22Rv1 (cell line): ENCODE results near the gene CTNND2.

Experiments used
- CTCF ChIP-seq: fragments of 450-650 bp; IDR thresholded peaks from 2 replicates; pipeline ENCODE4 v1.5.1; 2017; ENCODE audit warnings: mild to moderate bottlenecking
- ZFX ChIP-seq: fragments of 450-650 bp; IDR thresholded peaks from 2 replicates; pipeline ENCODE4 v1.6.1; 2017; ENCODE audit warnings: antibody characterized with exemption, borderline replicate concordance

- TF ChIP-seq CTCF (no peak), ZFX (no peak)
These were observed 509.3 kb downstream of the CTNND2 start for GRCh38 chr5:11394933-11395332.
